ENCODE data around the gene CARNS1. TPM values are rescaled to one million over a fixed set of nuclear protein-coding genes. Genes with fewer than 3 reads are reported as not detected.

CARNS1 gene
- total and polyA plus RNA-seq, 9 of the 15 experiments (the other 6 are each of a cell fraction or from before 2014, with no cell fraction given), result 0.01 to 0.18 (median 0.06) TPM; not detected in 3

DNA sequence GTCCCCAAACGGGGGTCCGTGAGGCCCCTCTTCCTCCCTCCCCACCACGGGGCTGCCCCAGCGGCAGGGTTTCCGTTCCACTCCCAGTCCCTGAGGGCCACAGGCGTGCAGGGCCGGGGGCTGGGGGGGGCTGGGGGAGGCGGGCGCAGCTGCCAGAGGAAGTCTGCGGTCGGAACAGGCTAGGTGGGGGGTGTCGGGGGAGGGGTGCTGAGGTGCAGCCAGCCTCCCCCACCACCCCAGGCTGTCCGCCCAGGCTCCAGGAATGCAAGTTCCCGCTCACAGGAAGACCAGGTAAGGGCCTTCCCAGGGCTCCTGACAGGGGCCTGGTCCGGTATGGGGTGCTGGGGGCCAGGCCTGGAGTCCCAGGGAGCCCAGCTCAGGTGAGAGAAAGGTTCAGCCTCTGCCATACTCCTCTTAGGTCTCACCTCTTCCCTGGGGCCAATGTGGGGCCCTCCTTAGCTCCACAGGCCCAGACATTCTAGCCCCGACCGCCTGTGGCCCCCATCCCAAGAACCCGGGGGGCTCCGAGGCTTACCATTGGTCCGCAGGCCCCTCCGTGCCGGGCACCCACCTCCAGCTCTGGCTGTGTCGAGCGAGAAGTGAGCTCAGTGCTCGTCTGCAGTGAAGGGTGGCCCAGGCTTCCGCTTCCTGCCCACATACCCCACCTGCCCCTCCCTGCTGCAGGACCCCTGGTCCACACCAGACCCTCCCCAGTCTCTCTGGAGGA lies 21.8 kb downstream of the CARNS1 start, which contains the start of gene PTPRCAP (continued):
- TF ChIP-seq ZNF740 (CRISPR knock-in tag; IDR thresholded peaks at IDR 0.05), result peak; percentile 80; the same call in 1 of the 2 replicates
- TF ChIP-seq ZNF740 (tag; IDR thresholded peaks at IDR 0.05), result peak in 1 of 2 experiments; percentile 56; a peak in 1 of 4 replicates
- TF ChIP-seq THRA (IDR thresholded peaks at IDR 0.05), result no peak
- TF ChIP-seq ATF1 (CRISPR knock-in tag; IDR thresholded peaks at IDR 0.05), result no peak
- no peak for TF ChIP-seq ATF1 (tag; IDR thresholded peaks at IDR 0.05)
- no peak for TF ChIP-seq ZFPM2 (CRISPR knock-in tag; IDR thresholded peaks at IDR 0.05)
- no peak for TF ChIP-seq C11orf30 (IDR thresholded peaks at IDR 0.05; ENCODE audit: low read depth)
- no peak for TF ChIP-seq L3MBTL2 (IDR thresholded peaks at IDR 0.05)
- TF ChIP-seq, protein P1, sequence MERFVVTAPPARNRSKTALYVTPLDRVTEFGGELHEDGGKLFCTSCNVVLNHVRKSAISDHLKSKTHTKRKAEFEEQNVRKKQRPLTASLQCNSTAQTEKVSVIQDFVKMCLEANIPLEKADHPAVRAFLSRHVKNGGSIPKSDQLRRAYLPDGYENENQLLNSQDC (CRISPR knock-in tag; IDR thresholded peaks at IDR 0.05), result no peak
- no peak for TF ChIP-seq HNRNPH1 (optimal IDR thresholded peaks at IDR 0.05; ENCODE audit: low read depth, low read length)
- no peak for TF ChIP-seq HLTF (IDR thresholded peaks at IDR 0.05)
- TF ChIP-seq FOSL1 (tag; conservative IDR thresholded peaks at IDR 0.05), result no peak
- TF ChIP-seq AFF1 (IDR thresholded peaks at IDR 0.05; ENCODE audit: low read depth in 1 of 2, partially characterized antibody in 2 of 2), result no peak
- TF ChIP-seq ZBTB12 (CRISPR knock-in tag; IDR thresholded peaks at IDR 0.05), result no peak
- TF ChIP-seq MIER1 (IDR thresholded peaks at IDR 0.05; ENCODE audit: low read depth), result no peak
- TF ChIP-seq PCBP2 (IDR thresholded peaks at IDR 0.05; ENCODE audit: low read depth, low read length, poor library complexity, severe bottlenecking), result no peak
- TF ChIP-seq SAP30 (IDR thresholded peaks at IDR 0.05; ENCODE audit: borderline replicate concordance, insufficient read depth, low read depth, low read length, poor library complexity, severe bottlenecking), result no peak
- TF ChIP-seq THRB (CRISPR knock-in tag; conservative IDR thresholded peaks at IDR 0.05), result no peak
- TF ChIP-seq EP400 (IDR thresholded peaks at IDR 0.05), result no peak

All from K562 (cell line).